ENCODE data around the gene FSTL4. TPM values are rescaled to one million over a fixed set of nuclear protein-coding genes. Genes with fewer than 3 reads are reported as not detected.

Gene FSTL4
- total and polyA plus RNA-seq, 4 donors, result 0.42 TPM; not detected in 3

DNA sequence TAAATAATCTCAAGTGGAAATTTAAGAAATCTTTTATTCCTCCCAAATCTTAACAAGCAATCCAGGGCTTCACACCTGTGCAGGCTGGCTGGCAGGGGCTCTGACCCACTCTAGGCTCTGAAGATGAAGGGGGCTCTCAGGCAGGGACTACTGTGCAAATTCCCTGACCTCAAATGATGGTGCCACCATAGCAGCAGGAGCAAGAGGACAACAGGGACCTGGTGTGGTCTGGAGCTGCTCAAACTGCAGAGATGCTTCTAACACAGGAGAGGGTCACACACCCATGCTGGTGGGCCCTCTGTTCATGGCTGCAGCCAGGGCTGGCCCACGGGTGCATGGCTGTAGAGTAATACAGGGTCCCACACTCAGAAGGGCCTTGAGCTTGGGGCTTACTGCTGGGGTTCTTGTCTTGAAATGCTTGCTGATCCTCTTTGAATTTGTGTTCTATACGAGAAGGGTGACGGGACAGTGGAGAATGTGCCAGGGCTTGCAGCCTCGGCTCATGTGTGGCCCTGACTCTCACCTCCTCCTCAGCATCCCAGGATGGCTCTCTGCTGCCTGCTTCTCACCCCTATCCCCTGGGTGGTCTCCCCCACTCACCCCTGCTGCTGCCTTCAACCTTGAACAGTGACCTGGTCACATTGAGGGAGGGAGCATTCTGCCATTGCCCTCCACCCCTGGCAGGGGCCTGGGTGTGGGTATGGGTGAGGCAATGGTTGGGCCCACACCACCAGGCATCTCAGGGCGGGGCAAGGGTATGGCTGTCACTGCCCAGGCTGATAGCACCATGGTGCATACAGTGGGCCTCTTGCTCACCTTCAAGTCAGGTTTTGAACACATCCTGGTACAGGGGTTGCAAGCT, 191.7 kb downstream of the FSTL4 start:
- H3K4me3 ChIP-seq (ENCODE audit: low read length in 2 of 2), result no peak overlapping the region
- H3K9me3 ChIP-seq (ENCODE audit: control insufficient read depth, low read length), result no peaks in the 10 kb centered on the region
- H3K27ac ChIP-seq (ENCODE audit: low read depth in 1 of 2, low read length in 2 of 2), result no peak overlapping the region
- H3K4me1 ChIP-seq (ENCODE audit: control insufficient read depth in 1 of 2, insufficient read depth in 2 of 2, low read length in 2 of 2), result no peaks in the 10 kb centered on the region
- H3K27me3 ChIP-seq (ENCODE audit: control insufficient read depth in 1 of 2, insufficient read depth in 2 of 2, low read length in 1 of 2), result no peaks in the 10 kb centered on the region
- DNase-seq, result no peak
- intact Hi-C loops (cut with DNase I), result loop anchor here (5.0 to 10.0 kb wide), 3 partner anchors 444 to 564 kb away; no protein-coding TSS in a partner anchor
- no peak for ATAC-seq (ENCODE audit: low FRiP score)
- no peaks in the 10 kb centered on the region for H3K36me3 ChIP-seq (ENCODE audit: control insufficient read depth in 1 of 2, insufficient read depth in 2 of 2, low read length in 1 of 2)
- WGBS, 2 donors, result 81% methylated on average over 5 of the region's 5 CpGs

- no peaks in the 10 kb centered on the region for H3K27me3 ChIP-seq (ENCODE audit: control insufficient read depth in 1 of 2, insufficient read depth in 2 of 2, low read length in 1 of 2)
- no peak overlapping the region for H3K27ac ChIP-seq (ENCODE audit: low read depth in 1 of 2, low read length in 2 of 2)
- 79% methylated on average over 5 of the region's 5 CpGs for WGBS, 2 donors
- H3K4me3 ChIP-seq (ENCODE audit: low read length in 2 of 2), result no peak overlapping the region
- H3K36me3 ChIP-seq (ENCODE audit: control insufficient read depth in 1 of 2, insufficient read depth in 2 of 2, low read length in 1 of 2), result no peaks in the 10 kb centered on the region
- H3K4me1 ChIP-seq (ENCODE audit: control insufficient read depth in 1 of 2, insufficient read depth in 2 of 2, low read length in 2 of 2), result no peaks in the 10 kb centered on the region
- intact Hi-C loops (cut with DNase I), result no loop called here
- no peaks in the 10 kb centered on the region for H3K9me3 ChIP-seq (ENCODE audit: control insufficient read depth, low read length)
- no peak for DNase-seq
- no peak for ATAC-seq (ENCODE audit: low FRiP score)
Measured at GRCh38 chr5:133415906-133416305, 196.4 kb downstream of the FSTL4 start.

GRCh38 chr5:133415506-133415905, 196.8 kb downstream of the FSTL4 start:
- intact Hi-C loops (cut with DNase I), result no loop called here

GRCh38 chr5:133412661-133413060, 199.7 kb downstream of the FSTL4 start:
- Histone ChIP-seq H3K9me3 (ENCODE audit: control insufficient read depth, low read length) (no peaks in the 10 kb centered on the region), H3K4me1 (ENCODE audit: control insufficient read depth in 1 of 2, insufficient read depth in 2 of 2, low read length in 2 of 2) (no peaks in the 10 kb centered on the region), H3K27ac (ENCODE audit: low read depth in 1 of 2, low read length in 2 of 2) (no peak overlapping the region), H3K36me3 (ENCODE audit: control insufficient read depth in 1 of 2, insufficient read depth in 2 of 2, low read length in 1 of 2) (no peaks in the 10 kb centered on the region), H3K4me3 (ENCODE audit: low read length in 2 of 2) (no peak overlapping the region), H3K27me3 (ENCODE audit: control insufficient read depth in 1 of 2, insufficient read depth in 2 of 2, low read length in 1 of 2) (no peaks in the 10 kb centered on the region)
- intact Hi-C loops (cut with DNase I), result no loop called here
- 79 to 83% methylated on average over 2 of the region's 2 CpGs for whole genome bisulfite sequencing, 2 donors
- DNase-seq (no peak), ATAC-seq (ENCODE audit: low FRiP score) (no peak)

More at GRCh38 chr5:133415506-133415905, 196.8 kb downstream of the FSTL4 start:
- Histone ChIP-seq H3K4me1 (ENCODE audit: control insufficient read depth in 1 of 2, insufficient read depth in 2 of 2, low read length in 2 of 2) (no peaks in the 10 kb centered on the region), H3K36me3 (ENCODE audit: control insufficient read depth in 1 of 2, insufficient read depth in 2 of 2, low read length in 1 of 2) (no peaks in the 10 kb centered on the region), H3K27ac (ENCODE audit: low read depth in 1 of 2, low read length in 2 of 2) (no peak overlapping the region), H3K4me3 (ENCODE audit: low read length in 2 of 2) (no peak overlapping the region), H3K9me3 (ENCODE audit: control insufficient read depth, low read length) (no peaks in the 10 kb centered on the region), H3K27me3 (ENCODE audit: control insufficient read depth in 1 of 2, insufficient read depth in 2 of 2, low read length in 1 of 2) (no peaks in the 10 kb centered on the region)
- DNase-seq, result no peak
- 89 to 90% methylated on average over 5 of the region's 5 CpGs for WGBS, 2 donors
- no peak for ATAC-seq (ENCODE audit: low FRiP score)

GRCh38 chr5:133410335-133410828, 202.0 kb downstream of the FSTL4 start:
- no peaks in the 10 kb centered on the region for H3K9me3 ChIP-seq (ENCODE audit: control insufficient read depth, low read length)
- intact Hi-C loops (cut with DNase I), result no loop called here
- no peak for ATAC-seq (ENCODE audit: low FRiP score)
- H3K27ac ChIP-seq (ENCODE audit: low read depth in 1 of 2, low read length in 2 of 2), result no peak overlapping the region
- H3K4me1 ChIP-seq (ENCODE audit: control insufficient read depth in 1 of 2, insufficient read depth in 2 of 2, low read length in 2 of 2), result no peaks in the 10 kb centered on the region
- WGBS, 2 donors, result 76 to 83% methylated on average over 12 of the region's 12 CpGs
- DNase-seq, result no peak
- no peaks in the 10 kb centered on the region for H3K27me3 ChIP-seq (ENCODE audit: control insufficient read depth in 1 of 2, insufficient read depth in 2 of 2, low read length in 1 of 2)
- no peaks in the 10 kb centered on the region for H3K36me3 ChIP-seq (ENCODE audit: control insufficient read depth in 1 of 2, insufficient read depth in 2 of 2, low read length in 1 of 2)
- no peak overlapping the region for H3K4me3 ChIP-seq (ENCODE audit: low read length in 2 of 2)

DNA sequence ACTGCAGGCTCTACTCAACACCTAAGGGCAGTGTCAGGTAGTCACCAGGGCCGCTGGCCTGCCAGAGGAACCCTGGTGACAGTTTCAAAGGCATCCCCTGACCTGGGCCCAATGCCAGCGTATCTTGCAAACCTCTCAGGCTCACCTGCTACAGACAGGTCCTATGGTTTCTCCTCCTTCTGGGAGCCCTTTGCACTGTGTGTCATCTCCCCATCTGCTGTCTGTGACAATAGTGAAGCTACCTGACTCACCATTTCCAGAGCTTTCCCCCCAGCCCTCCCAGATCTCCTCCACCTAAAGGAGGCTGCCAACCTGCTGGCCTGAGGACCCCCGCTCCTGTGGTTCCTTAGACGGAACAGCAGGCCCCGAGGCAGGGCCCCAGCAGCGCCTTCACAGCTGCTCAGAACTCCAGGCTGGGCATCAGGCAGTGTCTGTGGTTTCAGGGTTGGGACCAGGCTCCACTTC, 203.1 kb downstream of the FSTL4 start:
- intact Hi-C loops (cut with DNase I), result no loop called here
- DNase-seq, result no peak
- no peak overlapping the region for H3K4me3 ChIP-seq (ENCODE audit: low read length in 2 of 2)
- WGBS, 2 donors, result 88 to 92% methylated on average over 6 of the region's 6 CpGs
- H3K9me3 ChIP-seq (ENCODE audit: control insufficient read depth, low read length), result no peaks in the 10 kb centered on the region
- H3K36me3 ChIP-seq (ENCODE audit: control insufficient read depth in 1 of 2, insufficient read depth in 2 of 2, low read length in 1 of 2), result no peaks in the 10 kb centered on the region
- ATAC-seq (ENCODE audit: low FRiP score), result no peak
- no peak overlapping the region for H3K27ac ChIP-seq (ENCODE audit: low read depth in 1 of 2, low read length in 2 of 2)
- no peaks in the 10 kb centered on the region for H3K4me1 ChIP-seq (ENCODE audit: control insufficient read depth in 1 of 2, insufficient read depth in 2 of 2, low read length in 2 of 2)
- no peaks in the 10 kb centered on the region for H3K27me3 ChIP-seq (ENCODE audit: control insufficient read depth in 1 of 2, insufficient read depth in 2 of 2, low read length in 1 of 2)

DNA sequence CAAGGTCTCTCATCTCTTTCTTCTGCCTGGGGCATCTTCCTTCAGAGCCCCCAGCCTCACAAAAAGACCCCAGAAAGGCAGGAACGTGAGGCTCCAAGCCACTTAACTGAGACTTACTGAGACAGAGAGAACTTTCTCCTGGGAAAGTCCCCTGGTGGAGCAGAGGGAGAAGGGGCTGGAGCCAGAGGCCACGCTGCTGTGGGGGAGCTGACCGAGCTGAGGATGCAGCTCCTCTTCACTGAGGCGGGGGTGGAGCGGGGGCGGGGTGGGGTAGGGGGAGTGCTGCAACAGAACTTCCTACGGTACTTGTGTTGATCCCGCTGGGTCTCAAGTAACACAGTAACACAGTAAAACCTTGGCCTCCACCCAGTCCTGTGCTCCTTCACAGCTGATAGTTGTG, 204.0 kb downstream of the FSTL4 start:
- Histone ChIP-seq H3K36me3 (ENCODE audit: control insufficient read depth in 1 of 2, insufficient read depth in 2 of 2, low read length in 1 of 2) (no peaks in the 10 kb centered on the region), H3K4me3 (ENCODE audit: low read length in 2 of 2) (no peak overlapping the region), H3K27ac (ENCODE audit: low read depth in 1 of 2, low read length in 2 of 2) (no peak overlapping the region), H3K27me3 (ENCODE audit: control insufficient read depth in 1 of 2, insufficient read depth in 2 of 2, low read length in 1 of 2) (no peaks in the 10 kb centered on the region), H3K9me3 (ENCODE audit: control insufficient read depth, low read length) (no peaks in the 10 kb centered on the region), H3K4me1 (ENCODE audit: control insufficient read depth in 1 of 2, insufficient read depth in 2 of 2, low read length in 2 of 2) (no peaks in the 10 kb centered on the region)
- intact Hi-C loops (cut with DNase I), result no loop called here
- WGBS, 2 donors, result 55% methylated on average over 6 to 8 of the region's 8 CpGs
- ATAC-seq (ENCODE audit: low FRiP score) (no peak), DNase-seq (no peak)

GRCh38 chr5:133406977-133407632, 205.2 kb downstream of the FSTL4 start:
- WGBS, 2 donors, result 92 to 100% methylated on average over 1 of the region's 1 CpG
- DNase-seq, result no peak
- no peak overlapping the region for H3K4me3 ChIP-seq (ENCODE audit: low read length in 2 of 2)
- no peak overlapping the region for H3K27ac ChIP-seq (ENCODE audit: low read depth in 1 of 2, low read length in 2 of 2)
- H3K4me1 ChIP-seq (ENCODE audit: control insufficient read depth in 1 of 2, insufficient read depth in 2 of 2, low read length in 2 of 2), result no peaks in the 10 kb centered on the region
- H3K27me3 ChIP-seq (ENCODE audit: control insufficient read depth in 1 of 2, insufficient read depth in 2 of 2, low read length in 1 of 2), result no peaks in the 10 kb centered on the region
- ATAC-seq (ENCODE audit: low FRiP score), result no peak
- H3K36me3 ChIP-seq (ENCODE audit: control insufficient read depth in 1 of 2, insufficient read depth in 2 of 2, low read length in 1 of 2), result no peaks in the 10 kb centered on the region
- H3K9me3 ChIP-seq (ENCODE audit: control insufficient read depth, low read length), result no peaks in the 10 kb centered on the region
- intact Hi-C loops (cut with DNase I), result no loop called here
